Spleen (tissue), 7 donors: ENCODE data around the gene SMARCA4.

Experiments used
- POLR2A ChIP-seq, 3 donors: fragments of 450-650 bp; IDR thresholded peaks; one replicate each; pipeline ENCODE4 v1.5.1; 2017; ENCODE audit warnings: antibody characterized with exemption in 3 of 3, mild to moderate bottlenecking in 1 of 3
- TF ChIP-seq, protein P1 (sequence below), 11 experiments: fragments of 200-600 bp in 7 of 11; fragments of 450-650 bp in 4 of 11; sonication (generic) in 4 of 11; IDR thresholded peaks in 8 of 11; conservative IDR thresholded peaks in 3 of 11; 1 replicate in 7 of 11; 2 replicates in 4 of 11; pipeline versions ENCODE4 v1.4.0 to v1.8.0; 2016 to 2021; ENCODE audit warnings: antibody characterized with exemption in 11 of 11, inconsistent platforms in 4 of 11, mild to moderate bottlenecking in 1 of 11
- donor health status: DM: no; HTN: no; CAD: no; lungs with moderate emphysema.
- donor health status: DM: no; HTN: no; CAD: no.
- donor health status: DM: no; HTN: no; CAD: no.

DNA sequence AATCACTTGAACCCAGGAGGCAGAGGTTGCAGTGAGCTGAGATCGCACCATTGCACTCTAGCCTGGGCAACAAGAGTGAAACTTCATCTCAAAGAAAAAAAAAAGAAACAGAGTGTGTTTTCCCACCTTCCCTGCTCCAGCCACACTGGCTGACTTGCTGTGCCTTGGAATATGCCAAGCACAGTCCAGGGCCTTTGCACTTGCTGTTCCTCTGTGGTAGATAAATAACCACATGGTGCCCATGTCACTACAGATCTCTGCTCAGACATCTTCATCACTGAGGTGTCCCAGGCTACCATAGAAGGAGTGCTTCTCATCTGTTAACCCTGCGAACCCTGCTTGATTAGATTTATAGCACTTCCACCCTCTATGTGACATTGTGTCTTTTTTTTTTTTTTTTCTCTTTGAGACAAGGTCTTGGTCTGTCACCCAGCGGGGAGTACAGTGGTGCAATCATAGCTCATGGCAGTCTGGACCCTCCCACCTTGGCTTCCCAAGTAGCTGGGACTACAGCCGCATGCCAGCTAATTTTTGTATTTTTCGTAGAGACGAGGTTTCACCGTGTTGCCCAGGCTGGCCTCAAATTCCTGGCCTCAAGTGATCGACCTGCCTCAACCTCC lies 10.4 kb downstream of the SMARCA4 start:
- TF ChIP-seq, protein P1, sequence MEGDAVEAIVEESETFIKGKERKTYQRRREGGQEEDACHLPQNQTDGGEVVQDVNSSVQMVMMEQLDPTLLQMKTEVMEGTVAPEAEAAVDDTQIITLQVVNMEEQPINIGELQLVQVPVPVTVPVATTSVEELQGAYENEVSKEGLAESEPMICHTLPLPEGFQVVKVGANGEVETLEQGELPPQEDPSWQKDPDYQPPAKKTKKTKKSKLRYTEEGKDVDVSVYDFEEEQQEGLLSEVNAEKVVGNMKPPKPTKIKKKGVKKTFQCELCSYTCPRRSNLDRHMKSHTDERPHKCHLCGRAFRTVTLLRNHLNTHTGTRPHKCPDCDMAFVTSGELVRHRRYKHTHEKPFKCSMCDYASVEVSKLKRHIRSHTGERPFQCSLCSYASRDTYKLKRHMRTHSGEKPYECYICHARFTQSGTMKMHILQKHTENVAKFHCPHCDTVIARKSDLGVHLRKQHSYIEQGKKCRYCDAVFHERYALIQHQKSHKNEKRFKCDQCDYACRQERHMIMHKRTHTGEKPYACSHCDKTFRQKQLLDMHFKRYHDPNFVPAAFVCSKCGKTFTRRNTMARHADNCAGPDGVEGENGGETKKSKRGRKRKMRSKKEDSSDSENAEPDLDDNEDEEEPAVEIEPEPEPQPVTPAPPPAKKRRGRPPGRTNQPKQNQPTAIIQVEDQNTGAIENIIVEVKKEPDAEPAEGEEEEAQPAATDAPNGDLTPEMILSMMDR (IDR thresholded peaks at IDR 0.05 in 8 of 11, conservative IDR thresholded peaks at IDR 0.05 in 3 of 11) = no peak
- TF ChIP-seq POLR2A (IDR thresholded peaks at IDR 0.05) = no peak
